ENCODE results near the gene CBFA2T3. TPM values are rescaled to one million over a fixed set of nuclear protein-coding genes. Genes with fewer than 3 reads are reported as not detected.

The CBFA2T3 gene
- total RNA-seq, 4 donors from 2014 or later = 0.84 to 12.6 (median 1.4) TPM

GRCh38 chr16:88993166-88993761 lies 16.3 kb upstream of the CBFA2T3 start:
- no peak for ATAC-seq (ENCODE audit: low FRiP score)
- DNase-seq (ENCODE audit: low spot score) = no peak
- TF ChIP-seq CTCF (IDR thresholded peaks at IDR 0.05) = no peak

- ATAC-seq (ENCODE audit: low FRiP score) (no peak), DNase-seq (ENCODE audit: low spot score) (no peak)
- TF ChIP-seq CTCF (IDR thresholded peaks at IDR 0.05) = no peak
Observed at GRCh38 chr16:88992351-88993165, 15.6 kb upstream of the CBFA2T3 start.

- ATAC-seq (ENCODE audit: low FRiP score) (no peak), DNase-seq (ENCODE audit: low spot score) (no peak)
- TF ChIP-seq CTCF (IDR thresholded peaks at IDR 0.05) = no peak
Observed at GRCh38 chr16:88991813-88992350, 14.9 kb upstream of the CBFA2T3 start.

GRCh38 chr16:88989852-88990547 lies 13.0 kb upstream of the CBFA2T3 start:
- ATAC-seq (ENCODE audit: low FRiP score) = no peak
- DNase-seq (ENCODE audit: low spot score) = no peak
- TF ChIP-seq CTCF (IDR thresholded peaks at IDR 0.05) = no peak

GRCh38 chr16:88988980-88989811 lies 12.2 kb upstream of the CBFA2T3 start:
- ATAC-seq (ENCODE audit: low FRiP score) (no peak), DNase-seq (ENCODE audit: low spot score) (no peak)

More at GRCh38 chr16:88988980-88989811, 12.2 kb upstream of the CBFA2T3 start:
- TF ChIP-seq CTCF (IDR thresholded peaks at IDR 0.05) = no peak

All from omental fat pad (tissue), 4 donors.